OCI-LY1 (cell line): Measurements from ENCODE around the gene NKX1-1.

Experiments
- H2AFZ ChIP-seq: fragments of 200-600 bp; sonication (generic), shearing (Covaris generic); 2 replicates; pipeline ENCODE4 v1.6.0; 2014; ENCODE audit warnings: antibody characterized with exemption, mild to moderate bottlenecking, low read length
- H3F3A ChIP-seq: fragments of 200-600 bp; sonication (generic), shearing (Covaris generic); 2 replicates; pipeline ENCODE4 v1.6.0; 2014; ENCODE audit warnings: mild to moderate bottlenecking, antibody characterized with exemption, low read length, moderate library complexity; ENCODE audit not compliant: insufficient read depth
- H3K27ac ChIP-seq: fragments of 200-600 bp; sonication (generic); 2 replicates; pipeline ENCODE4 v1.5.1; 2014; ENCODE audit warnings: low read length, mixed run types, mild to moderate bottlenecking, low read depth; ENCODE audit not compliant: poor library complexity, severe bottlenecking
- H3K27me3 ChIP-seq: fragments of 200-600 bp; sonication (generic); 2 replicates; pipeline ENCODE4 v1.6.0; 2014; ENCODE audit warnings: antibody characterized with exemption, mild to moderate bottlenecking, low read length, moderate library complexity; ENCODE audit not compliant: insufficient read depth
- H3K36me3 ChIP-seq: fragments of 200-600 bp; sonication (generic); 2 replicates; pipeline ENCODE4 v1.6.1; 2014; ENCODE audit warnings: mild to moderate bottlenecking, antibody characterized with exemption, low read length, moderate library complexity, mixed read lengths; ENCODE audit not compliant: insufficient read depth
- H3K4me1 ChIP-seq: fragments of 200-600 bp; sonication (generic); 2 replicates; pipeline ENCODE4 v1.5.1; 2014; ENCODE audit warnings: mild to moderate bottlenecking, low read length, moderate library complexity; ENCODE audit not compliant: insufficient read depth, severe bottlenecking
- H3K4me2 ChIP-seq: fragments of 200-600 bp; sonication (generic), shearing (Covaris generic); 2 replicates; pipeline ENCODE4 v1.6.1; 2014; ENCODE audit warnings: low read length
- H3K4me3 ChIP-seq: fragments of 200-600 bp; sonication (generic); 2 replicates; pipeline ENCODE4 v1.5.1; 2014; ENCODE audit warnings: low read length, low read depth, mild to moderate bottlenecking, mixed read lengths; ENCODE audit not compliant: poor library complexity, severe bottlenecking
- H3K79me2 ChIP-seq: fragments of 200-600 bp; shearing (Covaris generic); 2 replicates; pipeline ENCODE4 v1.6.1; 2016; ENCODE audit warnings: mixed run types, low read length, mixed read lengths; ENCODE audit not compliant: insufficient read depth
- H3K9ac ChIP-seq: fragments of 200-600 bp; sonication (generic), shearing (Covaris generic); 2 replicates; pipeline ENCODE4 v1.6.1; 2014; ENCODE audit warnings: mild to moderate bottlenecking, low read length, mixed read lengths
- H3K9me2 ChIP-seq: fragments of 200-600 bp; sonication (generic), shearing (Covaris generic); 2 replicates; pipeline ENCODE4 v1.6.1; 2014; ENCODE audit warnings: low read depth, mild to moderate bottlenecking, low read length, mixed read lengths
- H3K9me3 ChIP-seq: fragments of 200-600 bp; shearing (Covaris generic); 2 replicates; pipeline ENCODE4 v1.6.1; 2014; ENCODE audit warnings: low read length, mixed read lengths
- H4K20me1 ChIP-seq: fragments of 200-600 bp; sonication (generic), shearing (Covaris generic); 2 replicates; pipeline ENCODE4 v1.6.0; 2016; ENCODE audit warnings: mild to moderate bottlenecking, low read length; ENCODE audit not compliant: insufficient read depth
- CTCF ChIP-seq: fragments of 200-600 bp; sonication (generic), shearing (Covaris generic); IDR thresholded peaks from 2 replicates; pipeline ENCODE4 v1.5.1; 2017; ENCODE audit warnings: mild to moderate bottlenecking, antibody characterized with exemption, low read length, moderate library complexity, mixed read lengths
- EZH2 ChIP-seq: fragments of 200-600 bp; sonication (generic), shearing (Covaris generic); IDR thresholded peaks from 2 replicates; pipeline ENCODE4 v1.8.0; 2017; ENCODE audit warnings: borderline replicate concordance, mixed run types, mild to moderate bottlenecking, antibody characterized with exemption, low read length, moderate library complexity, mixed read lengths

The NKX1-1 gene

GRCh38 chr4:1451106-1451751 lies 45.0 kb upstream of the NKX1-1 start:
- Histone ChIP-seq H3K36me3 (no peaks in the 10 kb centered on the region), H3K4me2 (no peak overlapping the region), H4K20me1 (no peaks in the 10 kb centered on the region), H3K9me2 (no peaks in the 10 kb centered on the region), H3K79me2 (no peaks in the 10 kb centered on the region), H3K4me3 (no peak overlapping the region), H3K27me3 (no peaks in the 10 kb centered on the region), H3K9ac (no peak overlapping the region), H3K4me1 (no peaks in the 10 kb centered on the region), H3F3A (no peaks in the 10 kb centered on the region), H3K9me3 (no peaks in the 10 kb centered on the region), H2AFZ (no peak overlapping the region), H3K27ac (no peak overlapping the region)
- TF ChIP-seq EZH2 (no peak), CTCF (no peak)

GRCh38 chr4:1449833-1450741 lies 43.8 kb upstream of the NKX1-1 start:
- H3K4me2 ChIP-seq = no peak overlapping the region
- H3K27me3 ChIP-seq = no peaks in the 10 kb centered on the region
- no peak overlapping the region for H3K9ac ChIP-seq
- no peak overlapping the region for H2AFZ ChIP-seq
- H3K36me3 ChIP-seq = no peaks in the 10 kb centered on the region
- no peaks in the 10 kb centered on the region for H4K20me1 ChIP-seq
- H3K9me3 ChIP-seq = no peaks in the 10 kb centered on the region
- no peak for TF ChIP-seq CTCF
- TF ChIP-seq EZH2 = no peak
- no peak overlapping the region for H3K4me3 ChIP-seq
- no peak overlapping the region for H3K27ac ChIP-seq
- no peaks in the 10 kb centered on the region for H3F3A ChIP-seq
- H3K4me1 ChIP-seq = no peaks in the 10 kb centered on the region
- H3K79me2 ChIP-seq = no peaks in the 10 kb centered on the region
- H3K9me2 ChIP-seq = no peaks in the 10 kb centered on the region

- Histone ChIP-seq H3K9me2 (no peaks in the 10 kb centered on the region), H3K27me3 (no peaks in the 10 kb centered on the region), H3K27ac (no peak overlapping the region), H3K4me1 (no peaks in the 10 kb centered on the region), H3K4me3 (no peak overlapping the region), H3K9me3 (no peaks in the 10 kb centered on the region), H3K4me2 (no peak overlapping the region), H3K9ac (no peak overlapping the region), H2AFZ (no peak overlapping the region), H3K36me3 (no peaks in the 10 kb centered on the region), H4K20me1 (no peaks in the 10 kb centered on the region), H3K79me2 (no peaks in the 10 kb centered on the region), H3F3A (no peaks in the 10 kb centered on the region)
- TF ChIP-seq EZH2 (no peak), CTCF (no peak)
Observed at GRCh38 chr4:1449475-1449832, 43.2 kb upstream of the NKX1-1 start.
